Lower leg skin (tissue), 4 donors: ENCODE measurements around the gene SLC22A23. TPM values are rescaled to one million over a fixed set of nuclear protein-coding genes. Genes with fewer than 3 reads are reported as not detected.

Source experiments
- DNase-seq, 2 donors: peaks; one replicate each; pipeline ENCODE4 v3.0.0-alpha.2; 2019; ENCODE audit warnings: low spot score in 2 of 2
- H3K4me3 ChIP-seq: fragments of 200-600 bp; sonication (generic); 2 replicates; pipeline ENCODE4 v1.5.1; 2017; ENCODE audit warnings: mild to moderate bottlenecking, low read depth; ENCODE audit not compliant: poor library complexity, severe bottlenecking
- POLR2A ChIP-seq, 2 donors: fragments of 450-650 bp; IDR thresholded peaks; one replicate each; pipeline ENCODE4 v1.6.1; 2016 to 2017; ENCODE audit warnings: antibody characterized with exemption in 2 of 2, mild to moderate bottlenecking in 1 of 2, moderate library complexity in 1 of 2
- WGBS, 2 donors: methylation state at CpG; one replicate each; pipeline ENCODE4 v1.1.5; 2018; 5-methylcytosine and 5-hydroxymethylcytosine counted together
- intact Hi-C: fragments of 100-400 bp; cut with DNase I; formaldehyde crosslinking; loops from one replicate; pipeline ENCODE4 v1.15.0; 2023; ENCODE audit warnings: low total_unique reads
- total RNA-seq, 4 donors: library from RNA; depleted of rRNA; stranded (reverse); fragments of >200 nt; gene quantifications; one replicate each; pipeline ENCODE4 v1.1.0, GENCODE V29; 2016
- TF ChIP-seq, protein P1 (sequence below), 3 donors: fragments of 450-650 bp; IDR thresholded peaks; one replicate each; pipeline ENCODE4 v1.5.1; 2016; ENCODE audit warnings: antibody characterized with exemption in 3 of 3, mild to moderate bottlenecking in 3 of 3, moderate library complexity in 2 of 3

Gene SLC22A23
- total RNA-seq, 4 donors from 2014 or later = 29.2 to 50.7 (median 43.2) TPM

DNA sequence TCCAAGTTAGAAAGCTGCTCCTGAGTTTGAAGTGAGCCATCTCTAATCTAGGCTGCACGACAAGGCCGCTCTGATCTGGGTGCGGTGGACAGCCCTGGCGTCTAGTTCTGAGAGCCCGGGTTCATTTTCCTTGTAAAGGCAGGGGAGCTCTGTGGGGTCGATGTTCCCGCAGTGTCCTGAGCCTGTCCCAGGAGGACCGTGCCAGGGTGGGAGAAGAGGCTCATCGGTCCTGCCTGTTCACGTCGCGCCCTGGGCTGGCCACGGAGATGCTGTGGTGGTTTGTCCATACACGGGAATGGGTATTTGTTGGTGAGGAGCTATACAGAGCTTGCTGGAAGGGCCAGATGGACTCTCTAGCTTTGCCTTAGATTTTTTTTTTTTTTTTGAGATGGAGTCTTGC, 171.1 kb downstream of the SLC22A23 start:
- no peak for DNase-seq
- WGBS, 2 donors = 87 to 91% methylated on average over 14 of the region's 14 CpGs
- no peak for TF ChIP-seq POLR2A (IDR thresholded peaks at IDR 0.05)
- TF ChIP-seq, protein P1, sequence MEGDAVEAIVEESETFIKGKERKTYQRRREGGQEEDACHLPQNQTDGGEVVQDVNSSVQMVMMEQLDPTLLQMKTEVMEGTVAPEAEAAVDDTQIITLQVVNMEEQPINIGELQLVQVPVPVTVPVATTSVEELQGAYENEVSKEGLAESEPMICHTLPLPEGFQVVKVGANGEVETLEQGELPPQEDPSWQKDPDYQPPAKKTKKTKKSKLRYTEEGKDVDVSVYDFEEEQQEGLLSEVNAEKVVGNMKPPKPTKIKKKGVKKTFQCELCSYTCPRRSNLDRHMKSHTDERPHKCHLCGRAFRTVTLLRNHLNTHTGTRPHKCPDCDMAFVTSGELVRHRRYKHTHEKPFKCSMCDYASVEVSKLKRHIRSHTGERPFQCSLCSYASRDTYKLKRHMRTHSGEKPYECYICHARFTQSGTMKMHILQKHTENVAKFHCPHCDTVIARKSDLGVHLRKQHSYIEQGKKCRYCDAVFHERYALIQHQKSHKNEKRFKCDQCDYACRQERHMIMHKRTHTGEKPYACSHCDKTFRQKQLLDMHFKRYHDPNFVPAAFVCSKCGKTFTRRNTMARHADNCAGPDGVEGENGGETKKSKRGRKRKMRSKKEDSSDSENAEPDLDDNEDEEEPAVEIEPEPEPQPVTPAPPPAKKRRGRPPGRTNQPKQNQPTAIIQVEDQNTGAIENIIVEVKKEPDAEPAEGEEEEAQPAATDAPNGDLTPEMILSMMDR (IDR thresholded peaks at IDR 0.05) = no peak
- H3K4me3 ChIP-seq = no peak overlapping the region
- intact Hi-C loops = loop anchor here (10.0 kb wide), 2 partner anchors 169 to 699 kb away; partner anchors contain the start of gene SLC22A23

DNA sequence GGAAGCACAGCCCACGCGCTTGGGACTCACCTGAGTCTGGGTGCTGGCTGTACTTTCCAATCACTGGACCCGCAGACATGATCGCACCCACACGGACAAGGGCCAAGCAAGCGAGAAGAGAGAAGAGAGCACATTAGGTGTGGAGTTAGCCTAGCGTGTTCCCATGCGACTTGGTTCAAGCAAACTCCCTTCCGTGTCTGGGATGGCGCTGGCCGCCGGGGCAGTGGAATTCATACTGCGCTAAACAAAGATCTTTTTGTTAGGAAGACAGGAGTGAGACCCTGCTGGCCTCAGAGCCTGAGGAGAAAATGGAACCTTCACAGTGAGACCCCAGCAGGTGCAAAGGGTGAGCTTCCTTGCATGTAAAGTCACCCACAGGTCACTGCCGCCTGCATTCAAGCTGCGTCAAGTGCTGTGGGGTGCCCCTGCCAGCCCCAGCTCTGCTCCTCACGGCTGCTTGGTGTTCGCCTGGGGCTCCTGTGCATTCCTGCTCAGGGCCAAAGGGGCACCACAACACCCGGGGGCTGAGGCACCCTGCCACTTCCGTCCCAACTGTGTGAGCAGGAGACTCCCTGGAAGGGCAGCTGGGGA, 171.7 kb downstream of the SLC22A23 start:
- intact Hi-C loops = loop anchor here (10.0 kb wide), 2 partner anchors 170 to 700 kb away; partner anchors contain the start of gene SLC22A23
- DNase-seq = no peak
- H3K4me3 ChIP-seq = no peak overlapping the region
- WGBS, 2 donors = 91 to 94% methylated on average over 19 of the region's 19 CpGs
- TF ChIP-seq POLR2A (IDR thresholded peaks at IDR 0.05) = no peak
- TF ChIP-seq, protein P1 (IDR thresholded peaks at IDR 0.05) = no peak

DNA sequence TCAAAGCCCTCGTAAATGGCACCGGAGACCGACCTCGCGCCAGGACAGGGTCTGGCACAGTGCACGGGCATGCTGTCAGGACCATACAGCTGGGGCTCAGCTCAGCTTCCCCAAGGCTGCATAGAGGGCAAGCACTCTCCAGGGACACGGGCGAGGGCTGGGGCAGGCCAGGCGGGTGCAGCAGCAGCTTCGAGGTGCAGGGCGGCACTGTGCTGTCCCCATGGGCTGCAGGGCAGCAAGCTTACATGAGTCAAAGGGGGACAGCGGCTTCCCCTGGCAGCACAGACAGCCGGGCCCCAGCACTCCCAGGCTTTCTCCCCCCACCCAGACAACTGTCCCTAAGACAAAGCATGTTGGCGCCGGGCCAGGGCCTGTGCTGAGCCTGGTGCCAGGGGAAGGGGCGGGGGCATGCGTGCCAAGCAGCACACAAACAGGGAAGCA, 172.4 kb downstream of the SLC22A23 start:
- DNase-seq = no peak
- intact Hi-C loops = loop anchor here (10.0 kb wide), 2 partner anchors 170 to 700 kb away; partner anchors contain the start of gene SLC22A23
- no peak overlapping the region for H3K4me3 ChIP-seq
- TF ChIP-seq, protein P1 (IDR thresholded peaks at IDR 0.05) = no peak
- no peak for TF ChIP-seq POLR2A (IDR thresholded peaks at IDR 0.05)
- WGBS, 2 donors = 64 to 66% methylated on average over 7 to 14 of the region's 17 CpGs

DNA sequence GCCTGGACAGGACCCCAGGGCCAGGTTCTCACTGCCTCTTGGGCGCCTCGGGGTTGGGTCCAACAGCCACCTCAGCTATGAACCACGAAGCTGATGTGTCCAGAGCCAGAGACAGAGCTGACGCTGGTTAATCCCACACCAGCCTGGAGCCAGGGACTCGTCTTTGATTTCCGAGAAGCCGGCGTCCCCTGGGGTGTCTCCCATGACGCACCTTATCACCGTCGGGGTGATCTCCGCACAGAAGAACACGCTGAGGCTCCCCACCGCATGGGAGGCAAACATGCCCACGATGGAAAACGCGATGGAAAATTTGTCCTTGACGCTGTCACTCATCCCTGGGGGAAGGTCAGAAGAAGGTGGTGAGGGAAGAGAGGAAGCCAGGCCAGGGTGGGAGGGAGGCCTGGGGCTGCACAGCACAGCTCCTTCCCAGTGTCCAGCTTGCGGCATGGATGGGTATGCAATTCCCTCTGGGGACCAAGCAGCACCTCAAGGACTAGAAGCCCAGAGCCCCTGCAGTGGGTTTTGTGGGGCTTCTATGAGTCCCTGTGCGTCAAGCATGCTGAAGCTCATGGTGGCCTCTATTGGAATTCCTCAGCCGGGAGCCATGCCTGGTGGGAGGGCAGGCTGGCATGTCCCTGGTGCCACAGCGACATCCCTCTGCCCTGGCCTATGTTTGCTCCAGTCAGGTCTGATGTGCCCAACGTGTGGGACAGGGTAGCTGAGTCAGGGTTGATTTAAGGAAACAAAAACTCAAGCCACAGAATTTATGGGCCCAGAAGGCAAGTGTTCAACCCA, 173.0 kb downstream of the SLC22A23 start:
- TF ChIP-seq POLR2A (IDR thresholded peaks at IDR 0.05) = no peak
- TF ChIP-seq, protein P1 (IDR thresholded peaks at IDR 0.05) = no peak
- intact Hi-C loops = loop anchor here (10.0 kb wide), 2 partner anchors 171 to 701 kb away; partner anchors contain the start of gene SLC22A23
- 87 to 94% methylated on average over 22 to 23 of the region's 23 CpGs for WGBS, 2 donors
- DNase-seq = peak in 1 of 2 donors; percentile 85
- no peak overlapping the region for H3K4me3 ChIP-seq

DNA sequence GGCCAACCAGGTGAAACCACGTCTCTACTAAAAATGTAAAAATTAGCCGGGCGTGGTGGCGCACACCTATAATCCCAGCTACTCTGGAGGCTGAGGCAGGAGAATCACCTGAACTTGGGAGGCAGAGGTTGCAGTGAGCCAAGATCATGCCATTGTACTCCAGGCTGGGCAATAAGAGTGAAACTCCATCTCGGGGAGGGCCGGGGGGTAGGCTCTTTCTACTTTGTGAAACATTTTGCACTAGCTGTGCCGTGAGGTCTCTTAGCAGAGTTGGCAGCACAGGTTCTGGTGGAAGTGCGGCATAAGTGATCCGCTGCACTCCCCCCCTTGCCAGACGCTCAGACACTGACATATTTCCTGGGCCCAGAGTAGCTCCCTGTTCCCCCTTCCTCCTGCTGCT, 173.6 kb downstream of the SLC22A23 start:
- intact Hi-C loops = loop anchor here (10.0 kb wide), 2 partner anchors 172 to 702 kb away; partner anchors contain the start of gene SLC22A23
- H3K4me3 ChIP-seq = no peak overlapping the region
- TF ChIP-seq, protein P1 (IDR thresholded peaks at IDR 0.05) = no peak
- TF ChIP-seq POLR2A (IDR thresholded peaks at IDR 0.05) = no peak
- WGBS, 2 donors = 85 to 96% methylated on average over 9 to 10 of the region's 10 CpGs
- peak in 1 of 2 donors; percentile 74 for DNase-seq
